ENCODE results near the gene SENP7.

GRCh38 chr3:101311676-101312075 is 201.3 kb downstream of the SENP7 start:
- no peak for TF ChIP-seq FOXM1 (IDR thresholded peaks at IDR 0.05; ENCODE audit: borderline replicate concordance)
- no peak for TF ChIP-seq SP1 (IDR thresholded peaks at IDR 0.05)
- TF ChIP-seq L3MBTL2 (conservative IDR thresholded peaks at IDR 0.05) = no peak
- TF ChIP-seq ZNF384 (IDR thresholded peaks at IDR 0.05) = peak; percentile 57; the same call in 1 of the 2 replicates
- TF ChIP-seq BHLHE40 (IDR thresholded peaks at IDR 0.05; ENCODE audit: borderline replicate concordance) = no peak
- no peak for TF ChIP-seq NFRKB (IDR thresholded peaks at IDR 0.05)
- TF ChIP-seq FOXK2 (IDR thresholded peaks at IDR 0.05) = no peak
- TF ChIP-seq SUZ12 (IDR thresholded peaks at IDR 0.05) = no peak
- no peak for TF ChIP-seq ELF4 (IDR thresholded peaks at IDR 0.05)
- no peak for TF ChIP-seq TARDBP (IDR thresholded peaks at IDR 0.05)

All from HEK293T (cell line).